22Rv1 (cell line): ENCODE data around the gene SYT13.

Experiments used
- ZFX ChIP-seq: fragments of 450-650 bp; IDR thresholded peaks from 2 replicates; pipeline ENCODE4 v1.6.1; 2017; ENCODE audit warnings: antibody characterized with exemption, borderline replicate concordance
- TF ChIP-seq, protein P1 (sequence below): fragments of 450-650 bp; IDR thresholded peaks from 2 replicates; pipeline ENCODE4 v1.5.1; 2017; ENCODE audit warnings: mild to moderate bottlenecking

DNA sequence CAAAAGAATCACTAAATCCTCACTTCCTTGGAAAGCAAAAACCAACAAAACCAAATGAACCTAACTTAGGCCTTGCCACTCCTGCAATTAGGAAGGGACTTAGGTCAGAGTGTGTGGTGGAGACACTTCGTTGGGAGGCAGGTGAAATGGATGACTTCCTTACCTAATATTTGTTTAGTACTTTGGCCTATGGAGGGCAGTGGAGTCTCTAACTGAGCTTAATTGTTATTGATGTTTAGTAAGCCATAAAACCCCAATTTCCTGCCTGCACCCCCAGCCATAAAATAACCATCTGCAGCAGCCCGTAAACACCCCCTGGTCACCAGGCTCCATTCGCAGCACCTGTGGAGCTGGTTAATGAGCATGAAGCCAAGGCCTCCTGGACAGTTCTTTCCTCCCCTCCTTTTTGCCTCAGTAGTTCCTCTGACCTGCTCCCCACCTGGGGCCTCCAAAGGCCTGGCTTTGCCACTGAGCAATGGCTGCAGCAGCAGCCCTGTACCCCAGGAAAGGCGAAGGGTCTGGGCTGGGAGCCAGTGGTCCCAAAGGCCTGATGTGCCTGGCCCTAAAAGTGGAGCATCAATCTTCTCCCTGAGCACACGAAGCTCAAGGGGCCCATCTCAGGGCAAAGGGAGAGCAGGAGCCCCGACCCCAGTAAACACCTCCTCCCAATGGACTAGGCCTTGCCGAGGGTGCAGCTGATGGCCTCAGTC lies 15.6 kb upstream of the SYT13 start:
- TF ChIP-seq, protein P1, sequence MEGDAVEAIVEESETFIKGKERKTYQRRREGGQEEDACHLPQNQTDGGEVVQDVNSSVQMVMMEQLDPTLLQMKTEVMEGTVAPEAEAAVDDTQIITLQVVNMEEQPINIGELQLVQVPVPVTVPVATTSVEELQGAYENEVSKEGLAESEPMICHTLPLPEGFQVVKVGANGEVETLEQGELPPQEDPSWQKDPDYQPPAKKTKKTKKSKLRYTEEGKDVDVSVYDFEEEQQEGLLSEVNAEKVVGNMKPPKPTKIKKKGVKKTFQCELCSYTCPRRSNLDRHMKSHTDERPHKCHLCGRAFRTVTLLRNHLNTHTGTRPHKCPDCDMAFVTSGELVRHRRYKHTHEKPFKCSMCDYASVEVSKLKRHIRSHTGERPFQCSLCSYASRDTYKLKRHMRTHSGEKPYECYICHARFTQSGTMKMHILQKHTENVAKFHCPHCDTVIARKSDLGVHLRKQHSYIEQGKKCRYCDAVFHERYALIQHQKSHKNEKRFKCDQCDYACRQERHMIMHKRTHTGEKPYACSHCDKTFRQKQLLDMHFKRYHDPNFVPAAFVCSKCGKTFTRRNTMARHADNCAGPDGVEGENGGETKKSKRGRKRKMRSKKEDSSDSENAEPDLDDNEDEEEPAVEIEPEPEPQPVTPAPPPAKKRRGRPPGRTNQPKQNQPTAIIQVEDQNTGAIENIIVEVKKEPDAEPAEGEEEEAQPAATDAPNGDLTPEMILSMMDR = no peak
- no peak for TF ChIP-seq ZFX
